IMR-90 (cell line): ENCODE results near the gene MICAL3. TPM values are rescaled to one million over a fixed set of nuclear protein-coding genes. Genes with fewer than 3 reads are reported as not detected.

ENCODE experiments used
- ATAC-seq: fragments of 200-7000 bp; cut with Tn5 transposase; 2 replicates; pipeline ENCODE4 v1.9.1; 2020; ENCODE audit warnings: low read depth, mild to moderate bottlenecking, moderate library complexity
- BruUV-seq: library from RNA; stranded (reverse); fragments of 400-500 nt; replicated peaks from 2 replicates; lab custom pipeline; 2021; lab: Mats Ljungman, UMichigan
- CTCF ChIA-PET: fragments of 300-600 bp; formaldehyde crosslinking; extraction: SDS; loops from one replicate; lab custom pipeline; 2021; ENCODE audit warnings: antibody characterized with exemption; lab: Yijun Ruan, JAX
- POLR2A ChIA-PET: fragments of 300-600 bp; sonication (Branson Sonifier 250); formaldehyde crosslinking; loops from one replicate; lab custom pipeline; 2022; ENCODE audit warnings: antibody characterized with exemption; ENCODE audit not compliant: unreplicated experiment; lab: Charles Lee
- DNase-seq: peaks from one replicate; pipeline ENCODE4 v3.0.0; 2013
- H2AFZ ChIP-seq: replicated peaks from 2 replicates; pipeline ENCODE3; 2013; ENCODE audit warnings: low read length, mild to moderate bottlenecking; ENCODE audit not compliant: poor library complexity
- H2AK5ac ChIP-seq: 2 replicates; pipeline ENCODE4 v1.6.1; 2013; ENCODE audit warnings: low read depth, low read length, inconsistent platforms
- H2AK9ac ChIP-seq: replicated peaks from 2 replicates; pipeline ENCODE3; 2013; ENCODE audit warnings: mild to moderate bottlenecking, low read depth, low read length, moderate library complexity; ENCODE audit not compliant: poor library complexity
- H2BK120ac ChIP-seq: 2 replicates; pipeline ENCODE4 v1.6.1; 2013; ENCODE audit warnings: low read depth, low read length, inconsistent platforms
- H2BK15ac ChIP-seq: 3 replicates; pipeline ENCODE4 v1.6.1; 2013; ENCODE audit warnings: low read depth, low read length, inconsistent platforms
- H2BK20ac ChIP-seq: 2 replicates; pipeline ENCODE4 v1.6.1; 2013; ENCODE audit warnings: low read depth, mild to moderate bottlenecking, inconsistent platforms, low read length, moderate library complexity
- H2BK5ac ChIP-seq: 2 replicates; pipeline ENCODE4 v1.6.1; 2013; ENCODE audit warnings: mild to moderate bottlenecking, low read depth, low read length, inconsistent platforms; ENCODE audit not compliant: poor library complexity, severe bottlenecking
- H3K14ac ChIP-seq: replicated peaks from 2 replicates; pipeline ENCODE4 v1.6.1; 2013; ENCODE audit warnings: low read depth, low read length, inconsistent platforms
- H3K18ac ChIP-seq: 2 replicates; pipeline ENCODE4 v1.6.1; 2013; ENCODE audit warnings: low read depth, low read length, control low read depth
- H3K23ac ChIP-seq: 2 replicates; pipeline ENCODE4 v1.6.1; 2013; ENCODE audit warnings: low read depth, low read length, inconsistent platforms
- H3K27ac ChIP-seq: 2 replicates; pipeline ENCODE4 v1.5.1; 2013; ENCODE audit warnings: mild to moderate bottlenecking, control low read depth, low read length; ENCODE audit not compliant: insufficient read depth
- H3K27me3 ChIP-seq: 2 replicates; pipeline ENCODE4 v1.6.1; 2013; ENCODE audit warnings: low read length; ENCODE audit not compliant: control insufficient read depth, insufficient read depth
- H3K36me3 ChIP-seq: 2 replicates; pipeline ENCODE4 v1.6.1; 2013; ENCODE audit warnings: low read length, mixed read lengths; ENCODE audit not compliant: control insufficient read depth, insufficient read depth
- H3K4ac ChIP-seq: 2 replicates; pipeline ENCODE4 v1.6.1; 2013; ENCODE audit warnings: low read depth, low read length, inconsistent platforms
- H3K4me1 ChIP-seq: 2 replicates; pipeline ENCODE4 v1.6.1; 2013; ENCODE audit warnings: low read length, mixed read lengths; ENCODE audit not compliant: control insufficient read depth, insufficient read depth
- H3K4me2 ChIP-seq: 2 replicates; pipeline ENCODE4 v1.6.1; 2013; ENCODE audit warnings: low read depth, mild to moderate bottlenecking, control low read depth, low read length, moderate library complexity
- H3K4me3 ChIP-seq: 2 replicates; pipeline ENCODE4 v1.5.1; 2013; ENCODE audit warnings: low read depth, mild to moderate bottlenecking, control low read depth, low read length, moderate library complexity; ENCODE audit not compliant: insufficient read depth
- H3K56ac ChIP-seq: 2 replicates; pipeline ENCODE4 v1.6.1; 2013; ENCODE audit warnings: low read length, inconsistent platforms; ENCODE audit not compliant: insufficient read depth; ENCODE audit errors: extremely low read depth
- H3K79me1 ChIP-seq, 2 experiments: 2 replicates each; pipeline ENCODE4 v1.6.1; 2013; ENCODE audit warnings: low read length in 2 of 2, inconsistent platforms in 1 of 2, low read depth in 1 of 2
- H3K9ac ChIP-seq: 2 replicates; pipeline ENCODE4 v1.6.1; 2013; ENCODE audit warnings: low read depth, low read length, control low read depth
- H3K9me1 ChIP-seq: 2 replicates; pipeline ENCODE4 v1.6.1; 2013; ENCODE audit warnings: low read length, inconsistent platforms; ENCODE audit not compliant: insufficient read depth
- H3K9me3 ChIP-seq: 2 replicates; pipeline ENCODE4 v1.6.1; 2013; ENCODE audit warnings: low read length; ENCODE audit not compliant: control insufficient read depth, insufficient read depth
- H4K20me1 ChIP-seq: 2 replicates; pipeline ENCODE4 v1.6.1; 2013; ENCODE audit warnings: low read length, inconsistent platforms; ENCODE audit not compliant: insufficient read depth
- H4K5ac ChIP-seq: 2 replicates; pipeline ENCODE4 v1.6.1; 2013; ENCODE audit warnings: mild to moderate bottlenecking, low read depth, low read length, control low read depth
- H4K8ac ChIP-seq, 2 experiments: 2 replicates each; pipeline ENCODE4 v1.6.1; 2013; ENCODE audit warnings: low read depth in 2 of 2, low read length in 2 of 2, control low read depth in 1 of 2, inconsistent platforms in 1 of 2
- H4K91ac ChIP-seq: 2 replicates; pipeline ENCODE4 v1.6.1; 2013; ENCODE audit warnings: low read depth, low read length, inconsistent platforms; ENCODE audit not compliant: insufficient read depth
- BHLHE40 ChIP-seq: fragments of 150-350 bp; IDR thresholded peaks from 2 replicates; pipeline ENCODE4 v1.6.1; 2016; ENCODE audit warnings: mild to moderate bottlenecking, low read depth, low read length
- CEBPB ChIP-seq: IDR thresholded peaks from 2 replicates; pipeline ENCODE4 v1.6.1; 2012; ENCODE audit warnings: low read depth, low read length, improper control_type of control experiment
- NFE2L2 ChIP-seq: fragments of 150-350 bp; IDR thresholded peaks from 2 replicates; pipeline ENCODE4 v1.6.1; 2016; ENCODE audit warnings: low read depth, mild to moderate bottlenecking, low read length
- RAD21 ChIP-seq: IDR thresholded peaks from 2 replicates; pipeline ENCODE4 v1.6.1; 2012; ENCODE audit warnings: low read length, improper control_type of control experiment
- RFX5 ChIP-seq: IDR thresholded peaks from 2 replicates; pipeline ENCODE4 v1.8.0; 2012; ENCODE audit warnings: low read depth, mild to moderate bottlenecking, low read length, moderate library complexity
- SMC3 ChIP-seq: fragments of 150-350 bp; IDR thresholded peaks from 2 replicates; pipeline ENCODE4 v1.6.1; 2016; ENCODE audit warnings: low read depth, mild to moderate bottlenecking, antibody characterized with exemption, low read length, moderate library complexity
- WGBS, 2 experiments: methylation state at CpG; one replicate each; pipeline versions ENCODE4 v1.1.5 to v1.1.7; 2013; ENCODE audit warnings: missing lambda C conversion rate in 2 of 2; ENCODE audit not compliant: insufficient read length in 1 of 2; ENCODE audit errors: extremely low coverage in 2 of 2; 5-methylcytosine and 5-hydroxymethylcytosine counted together
- dilution Hi-C: fragments of 300-500 bp; cut with HindIII; formaldehyde crosslinking; loops from one replicate; pipeline ENCODE4 v1.14.3; 2018; ENCODE audit warnings: low sequenced_read_pairs; ENCODE audit not compliant: unreplicated experiment
- in situ Hi-C: fragments of 300-500 bp; cut with MboI; formaldehyde crosslinking; loops from 3 replicates; pipeline ENCODE4 v1.14.3; 2019; ENCODE audit warnings: low sequenced_read_pairs, inconsistent platforms, mixed read lengths
- intact Hi-C: fragments of 100-400 bp; cut with micrococcal nuclease; formaldehyde crosslinking; loops from 2 replicates; pipeline ENCODE4 v1.10.0; 2022
- polyA plus RNA-seq, 3 experiments: library from polyadenylated mRNA; depleted of rRNA; stranded (reverse); fragments of >200 nt; gene quantifications; 2 replicates each; pipeline ENCODE4 v1.2.3, GENCODE V29; 2012; ENCODE audit warnings: low replicate concordance in 1 of 3
- total RNA-seq: library from RNA; depleted of rRNA; stranded (reverse); fragments of >200 nt; gene quantifications from 2 replicates; pipeline ENCODE4 v1.2.3, GENCODE V29; 2012

Gene MICAL3
- total and polyA plus RNA-seq, 2 of the 4 experiments (the other 2 are of a cell fraction), result 17.6 to 26.8 TPM

- in situ Hi-C loops (no loop called here), dilution Hi-C loops (no loop called here), intact Hi-C loops (no loop called here)
- H2AK5ac ChIP-seq, result peak overlapping the region; percentile 33; the same call in 1 of the 2 replicates
- no peak overlapping the region for H3K4ac ChIP-seq
- H2BK15ac ChIP-seq, result no peak overlapping the region
- no peaks in the 10 kb centered on the region for H3K9me3 ChIP-seq
- H2BK5ac ChIP-seq, result no peak overlapping the region
- H3K4me3 ChIP-seq, result no peak overlapping the region
- no peak overlapping the region for H2AFZ ChIP-seq
- no peak overlapping the region for H2BK20ac ChIP-seq
- no peak overlapping the region for H2AK9ac ChIP-seq
- peaks cover 44 to 85% of the 10 kb centered on the region in 2 experiments for H3K79me1 ChIP-seq
- no peak overlapping the region for H2BK120ac ChIP-seq
- H3K18ac ChIP-seq, result no peak overlapping the region
- ChIA-PET CTCF (no interaction called here), POLR2A (no interaction called here)
- BruUV-seq, result no TSS peak
- TF ChIP-seq NFE2L2, result no peak
- TF ChIP-seq RAD21, result no peak
- TF ChIP-seq SMC3, result no peak
- no peak for TF ChIP-seq CEBPB
- no peak for TF ChIP-seq BHLHE40
- TF ChIP-seq RFX5, result no peak
- DNase-seq (no peak), ATAC-seq (no peak)
- no peak overlapping the region for H3K56ac ChIP-seq
- no peak overlapping the region for H4K5ac ChIP-seq
- no peak overlapping the region for H3K9ac ChIP-seq
- no peak overlapping the region for H3K4me2 ChIP-seq
- H3K9me1 ChIP-seq, result peaks cover 25% of the 10 kb centered on the region
- no peaks in the 10 kb centered on the region; the same call in 1 of the 2 replicates for H3K36me3 ChIP-seq
- no peak overlapping the region for H3K27ac ChIP-seq
- no peak overlapping the region; the same call in 1 of the 2 replicates for H4K91ac ChIP-seq
- no peak overlapping the region for H4K8ac ChIP-seq
- H3K14ac ChIP-seq, result no peak overlapping the region
- peaks cover 7% of the 10 kb centered on the region; the same call in 1 of the 2 replicates for H3K4me1 ChIP-seq
- H4K20me1 ChIP-seq, result peaks cover 16% of the 10 kb centered on the region
- WGBS, 2 experiments, result 95% methylated on average over 4 of the region's 9 CpGs; no CpG with 5 or more reads in 1 of the 2 experiments
- 0 out of 2 replicates have a peak overlapping the region, but pooled peaks have one; percentile 42 for H3K23ac ChIP-seq
- H3K27me3 ChIP-seq, result no peaks in the 10 kb centered on the region
Measured at GRCh38 chr22:17956630-17957029, 67.7 kb downstream of the MICAL3 start.
